ENCODE measurements around the gene FUS.
"Not testable (repeated sequence)": the region's sequence is repeated elsewhere in the genome, so short reads cannot be mapped to it uniquely, and the experiment has no call there.

DNA sequence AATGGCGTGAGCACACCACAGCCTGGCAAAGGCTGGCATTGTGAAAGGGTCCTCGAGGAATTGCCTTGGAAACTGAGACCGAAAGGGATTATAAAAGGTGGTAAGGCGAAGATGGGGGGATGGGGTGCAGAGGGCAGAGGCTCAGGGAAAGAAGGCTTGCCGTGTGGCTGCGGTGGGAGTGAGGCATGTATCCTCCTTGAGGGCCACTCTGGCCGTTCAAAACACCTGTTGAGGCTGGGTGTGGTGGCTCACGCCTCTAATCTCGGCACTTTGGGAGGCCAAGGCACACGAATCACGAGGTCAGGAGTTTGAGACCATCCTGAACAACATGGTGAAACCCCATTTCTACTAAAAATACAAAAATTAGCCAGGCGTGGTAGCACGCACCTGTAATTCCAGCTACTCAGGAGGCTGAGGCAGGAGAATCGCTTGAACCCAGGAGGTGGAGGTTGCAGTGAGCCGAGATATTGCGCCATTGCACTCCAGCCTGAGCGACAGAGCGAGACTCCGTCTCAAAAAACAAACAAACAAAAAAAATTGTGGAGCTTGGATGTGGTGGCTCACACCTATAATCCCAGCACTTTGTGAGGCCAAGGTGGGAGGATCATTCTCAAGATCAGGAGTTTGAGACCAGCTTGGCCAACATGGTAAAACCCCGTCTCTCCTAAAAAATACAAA, 43.0 kb upstream of the FUS start:
- TF ChIP-seq POLR2A, CTCF, EP300, POLR2AphosphoS5 (IDR thresholded peaks at IDR 0.05): not testable (repeated sequence)

All from gastroesophageal sphincter (tissue), 3 donors.